Measurements from ENCODE around the gene KANSL1.

DNA sequence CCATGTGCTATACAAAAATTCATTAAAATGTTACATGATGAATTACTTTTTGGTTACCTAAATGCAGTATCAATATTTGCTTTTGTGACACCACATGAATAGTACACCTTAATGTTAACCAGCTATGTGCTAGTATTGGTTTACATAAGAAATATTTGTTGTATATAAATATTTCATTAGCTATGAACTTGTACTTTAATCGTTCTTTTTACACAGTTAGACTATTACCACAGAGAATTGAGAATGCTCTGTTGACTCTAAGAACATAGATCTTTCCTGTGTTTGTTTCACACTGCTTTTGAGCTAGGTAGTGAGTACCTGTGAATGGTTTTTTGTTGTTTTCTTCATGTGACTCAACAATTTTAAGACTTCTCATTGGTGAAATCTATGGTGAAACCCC is 93.4 kb downstream of the KANSL1 start:
- TF ChIP-seq CTCF (IDR thresholded peaks at IDR 0.05) = no peak
- TF ChIP-seq POLR2AphosphoS5 (IDR thresholded peaks at IDR 0.05) = no peak
